PC-9 (cell line): ENCODE measurements around the gene LRP8. TPM values are rescaled to one million over a fixed set of nuclear protein-coding genes. Genes with fewer than 3 reads are reported as not detected.

ENCODE experiments used
- BruUV-seq: library from RNA; stranded (reverse); fragments of 400-500 nt; replicated peaks from 2 replicates; lab custom pipeline; 2021; lab: Mats Ljungman, UMichigan
- CTCF ChIA-PET: fragments of 300-600 bp; sonication (Branson Sonifier 250); formaldehyde crosslinking; loops from one replicate; lab custom pipeline; 2022; ENCODE audit warnings: antibody characterized with exemption; lab: Charles Lee
- POLR2A ChIA-PET: fragments of 300-600 bp; sonication (Branson Sonifier 250); formaldehyde crosslinking; loops from one replicate; lab custom pipeline; 2022; ENCODE audit warnings: antibody characterized with exemption; ENCODE audit not compliant: unreplicated experiment; lab: Charles Lee
- DNase-seq, 2 experiments: peaks; one replicate each; pipeline versions ENCODE4 v3.0.0 to v3.0.0-alpha.2; 2015 to 2022; ENCODE audit warnings: mixed read lengths in 1 of 2
- H2AFZ ChIP-seq: fragments of 200-600 bp; sonication (generic); 2 replicates; pipeline ENCODE4 v1.8.1; 2017; ENCODE audit warnings: antibody characterized with exemption
- H3F3A ChIP-seq: fragments of 200-600 bp; sonication (generic); 2 replicates; pipeline ENCODE4 v1.8.1; 2017; ENCODE audit warnings: antibody characterized with exemption, mild to moderate bottlenecking, low read depth; ENCODE audit not compliant: insufficient read depth
- H3K27ac ChIP-seq: fragments of 200-600 bp; sonication (generic); 2 replicates; pipeline ENCODE4 v1.6.1; 2016; ENCODE audit warnings: mixed run types
- H3K27me3 ChIP-seq: fragments of 200-600 bp; sonication (generic); 2 replicates; pipeline ENCODE4 v1.6.1; 2016; ENCODE audit warnings: low read depth, mixed run types; ENCODE audit not compliant: insufficient read depth
- H3K36me3 ChIP-seq: fragments of 200-600 bp; sonication (generic); 2 replicates; pipeline ENCODE4 v1.6.1; 2016; ENCODE audit warnings: low read depth, mixed run types
- H3K4me1 ChIP-seq: fragments of 200-600 bp; sonication (generic); replicated peaks from 2 replicates; pipeline ENCODE4 v1.6.1; 2016; ENCODE audit warnings: mixed run types; ENCODE audit not compliant: insufficient read depth
- H3K4me2 ChIP-seq: fragments of 200-600 bp; sonication (generic); 2 replicates; pipeline ENCODE4 v1.6.1; 2017; ENCODE audit warnings: mixed run types
- H3K4me3 ChIP-seq: fragments of 200-600 bp; sonication (generic); 2 replicates; pipeline ENCODE4 v1.6.1; 2016; ENCODE audit warnings: mixed run types
- H3K79me2 ChIP-seq: fragments of 200-600 bp; sonication (generic); 2 replicates; pipeline ENCODE4 v1.6.1; 2017; ENCODE audit warnings: low read depth, mixed run types
- H3K9me2 ChIP-seq: fragments of 200-600 bp; sonication (generic); 2 replicates; pipeline ENCODE4 v1.8.1; 2017; ENCODE audit warnings: mild to moderate bottlenecking; ENCODE audit not compliant: insufficient read depth
- H3K9me3 ChIP-seq: fragments of 200-600 bp; sonication (generic); 2 replicates; pipeline ENCODE4 v1.8.1; 2016; ENCODE audit warnings: low read depth; ENCODE audit not compliant: insufficient read depth
- H4K20me1 ChIP-seq: fragments of 200-600 bp; sonication (generic); 2 replicates; pipeline ENCODE4 v1.8.1; 2017; ENCODE audit not compliant: insufficient read depth
- CTCF ChIP-seq: fragments of 200-600 bp; sonication (generic); conservative IDR thresholded peaks from 2 replicates; pipeline ENCODE4 v1.6.1; 2017; ENCODE audit warnings: mixed run types, antibody characterized with exemption, mild to moderate bottlenecking, moderate library complexity
- EZH2 ChIP-seq: fragments of 200-600 bp; sonication (generic); IDR thresholded peaks from 2 replicates; pipeline ENCODE4 v1.8.0; 2017; ENCODE audit warnings: antibody characterized with exemption, low read depth
- intact Hi-C: fragments of 100-400 bp; cut with micrococcal nuclease; formaldehyde crosslinking; loops from one replicate; pipeline ENCODE4 v1.10.0; 2022; ENCODE audit not compliant: unreplicated experiment
- total RNA-seq: library from RNA; stranded (reverse); gene quantifications from 2 replicates; pipeline ENCODE4 v1.2.3, GENCODE V29; 2021

LRP8 gene
- total RNA-seq, 1 experiment from 2014 or later: 85.3 TPM

DNA sequence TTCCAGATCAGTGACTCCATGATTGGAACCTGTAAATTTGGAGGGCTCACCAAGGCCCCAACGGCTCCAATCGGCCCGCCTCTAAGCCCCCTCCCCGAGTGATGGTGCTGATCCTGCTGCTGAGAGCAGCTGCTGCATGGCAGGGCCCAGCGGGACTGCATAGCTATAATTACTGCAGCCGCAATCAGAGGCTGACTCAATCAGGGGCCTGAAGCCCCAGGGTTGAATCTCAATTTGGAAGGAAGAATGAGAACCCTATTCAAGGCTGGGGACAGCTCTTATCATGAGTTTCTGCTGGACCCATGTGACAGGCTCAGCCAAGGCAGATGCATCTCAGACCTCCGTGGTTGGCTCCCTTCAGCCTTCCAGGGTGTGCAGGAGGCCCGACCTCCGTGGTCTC, 46.7 kb downstream of the LRP8 start:
- Histone ChIP-seq H3K4me3 (no peak overlapping the region), H3K27ac (no peak overlapping the region), H3K9me3 (no peaks in the 10 kb centered on the region), H3K79me2 (no peaks in the 10 kb centered on the region), H3K4me2 (no peak overlapping the region), H3K36me3 (peaks cover 11% of the 10 kb centered on the region), H3F3A (peaks cover 27% of the 10 kb centered on the region; the same call in 1 of the 2 replicates), H3K9me2 (no peaks in the 10 kb centered on the region), H3K4me1 (no peaks in the 10 kb centered on the region), H4K20me1 (peaks cover 7% of the 10 kb centered on the region; the same call in 1 of the 2 replicates), H2AFZ (no peak overlapping the region), H3K27me3 (no peaks in the 10 kb centered on the region)
- ChIA-PET POLR2A (no interaction called here), CTCF (no interaction called here)
- intact Hi-C loops: no loop called here
- BruUV-seq: no TSS peak
- TF ChIP-seq EZH2 (no peak), CTCF (no peak)
- no peak for DNase-seq

DNA sequence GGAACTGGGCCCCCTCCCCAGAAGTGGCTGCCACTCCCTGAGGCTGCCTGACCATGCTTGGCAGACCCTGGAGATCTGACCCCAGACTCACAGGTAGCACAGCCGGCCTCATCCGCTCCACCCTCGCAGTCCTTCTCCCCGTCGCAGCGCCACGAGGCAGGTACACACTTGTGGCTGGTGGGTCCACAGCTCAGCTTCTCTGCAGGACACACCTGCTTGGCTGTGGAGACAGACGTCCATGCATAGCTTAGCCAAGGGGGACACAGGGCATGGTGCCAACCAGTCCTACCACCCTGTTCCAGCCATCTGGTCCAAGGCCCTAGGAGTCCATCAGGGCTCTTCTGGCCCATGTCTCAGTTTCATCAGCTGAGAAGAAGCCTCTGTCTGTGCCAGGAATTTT, 47.4 kb downstream of the LRP8 start:
- H3K79me2 ChIP-seq: no peaks in the 10 kb centered on the region
- intact Hi-C loops: no loop called here
- no peak for DNase-seq
- H3F3A ChIP-seq: peaks cover 27% of the 10 kb centered on the region; the same call in 1 of the 2 replicates
- BruUV-seq: no TSS peak
- CTCF ChIA-PET: no interaction called here
- H3K9me2 ChIP-seq: no peaks in the 10 kb centered on the region
- peaks cover 11% of the 10 kb centered on the region for H3K36me3 ChIP-seq
- no peak overlapping the region for H3K4me3 ChIP-seq
- TF ChIP-seq CTCF: no peak
- TF ChIP-seq EZH2: no peak
- H2AFZ ChIP-seq: no peak overlapping the region
- H3K27me3 ChIP-seq: no peaks in the 10 kb centered on the region
- no peak overlapping the region for H3K27ac ChIP-seq
- H3K4me2 ChIP-seq: no peak overlapping the region
- H3K9me3 ChIP-seq: no peaks in the 10 kb centered on the region
- H4K20me1 ChIP-seq: peaks cover 7% of the 10 kb centered on the region; the same call in 1 of the 2 replicates
- no peaks in the 10 kb centered on the region for H3K4me1 ChIP-seq
- POLR2A ChIA-PET: interaction anchor here (0.7 kb wide), 1 partner anchor 520 kb away, joined by 3 read pairs; no protein-coding TSS in a partner anchor

DNA sequence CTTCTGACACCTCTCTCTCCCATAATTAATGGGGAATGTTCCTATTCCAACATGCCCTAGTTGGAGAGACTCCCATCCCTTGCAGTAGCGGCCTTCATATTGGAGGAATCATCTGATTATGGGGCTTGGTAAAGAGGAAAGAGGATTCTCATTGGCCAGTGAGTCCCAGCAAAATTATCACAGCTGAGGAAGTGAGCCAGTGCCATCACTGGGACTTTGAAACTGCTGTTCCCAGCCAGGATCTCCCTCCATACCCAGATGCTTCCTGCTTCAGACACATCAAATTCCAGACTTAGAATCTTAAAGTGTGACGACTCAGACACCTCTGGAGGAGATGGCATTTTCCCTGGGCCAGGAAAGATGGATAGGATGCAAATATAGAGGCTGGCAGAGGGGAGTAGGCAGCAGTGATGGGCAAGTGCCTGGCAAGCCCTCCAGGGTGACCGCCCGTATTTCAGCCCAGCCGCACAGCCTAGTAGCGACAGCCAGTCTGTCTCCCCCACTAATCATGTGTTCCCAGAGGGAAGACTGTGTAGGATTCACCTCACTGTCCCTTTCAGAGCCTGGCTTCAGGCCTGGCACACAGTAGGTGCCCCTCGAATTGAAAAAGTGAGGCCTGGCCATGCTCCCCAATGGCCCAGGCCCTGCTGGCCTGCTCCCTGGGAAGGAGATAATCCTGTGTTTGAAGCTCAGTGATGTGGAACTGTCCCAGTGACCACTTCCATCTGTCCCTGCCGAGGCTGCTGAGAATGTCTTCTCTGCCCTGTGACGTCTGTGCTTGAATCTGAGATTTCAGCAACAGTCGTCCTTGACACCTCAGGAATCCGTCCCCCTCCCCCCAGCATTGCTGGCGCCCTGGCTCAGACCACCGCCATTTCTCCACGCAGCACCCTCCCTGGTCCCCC, 48.3 kb downstream of the LRP8 start:
- no peak overlapping the region for H3K4me2 ChIP-seq
- intact Hi-C loops: loop anchor here (10.0 kb wide), 1 partner anchor 195 kb away; no protein-coding TSS in a partner anchor
- no TSS peak for BruUV-seq
- H3K27ac ChIP-seq: no peak overlapping the region
- ChIA-PET CTCF (interaction anchor here (0.6 to 2.3 kb wide), 3 partner anchors 8 to 456 kb away, joined by 3 to 18 read pairs (median 5); no protein-coding TSS in a partner anchor), POLR2A (no interaction called here)
- H3K27me3 ChIP-seq: no peaks in the 10 kb centered on the region
- H3K36me3 ChIP-seq: peaks cover 4% of the 10 kb centered on the region; the same call in 1 of the 2 replicates
- H2AFZ ChIP-seq: no peak overlapping the region
- peaks cover 19% of the 10 kb centered on the region; the same call in 1 of the 2 replicates for H3F3A ChIP-seq
- H3K79me2 ChIP-seq: no peaks in the 10 kb centered on the region
- no peaks in the 10 kb centered on the region for H3K9me2 ChIP-seq
- TF ChIP-seq CTCF (no peak), EZH2 (no peak)
- no peak overlapping the region for H3K4me3 ChIP-seq
- no peak for DNase-seq
- H4K20me1 ChIP-seq: peaks cover 7% of the 10 kb centered on the region; the same call in 1 of the 2 replicates
- no peaks in the 10 kb centered on the region for H3K9me3 ChIP-seq
- H3K4me1 ChIP-seq: no peaks in the 10 kb centered on the region
